ENCODE measurements around the gene SRSF9. TPM values are rescaled to one million over a fixed set of nuclear protein-coding genes. Genes with fewer than 3 reads are reported as not detected.

The SRSF9 gene
- total RNA-seq, 1 experiment from 2014 or later, result 231 TPM

DNA sequence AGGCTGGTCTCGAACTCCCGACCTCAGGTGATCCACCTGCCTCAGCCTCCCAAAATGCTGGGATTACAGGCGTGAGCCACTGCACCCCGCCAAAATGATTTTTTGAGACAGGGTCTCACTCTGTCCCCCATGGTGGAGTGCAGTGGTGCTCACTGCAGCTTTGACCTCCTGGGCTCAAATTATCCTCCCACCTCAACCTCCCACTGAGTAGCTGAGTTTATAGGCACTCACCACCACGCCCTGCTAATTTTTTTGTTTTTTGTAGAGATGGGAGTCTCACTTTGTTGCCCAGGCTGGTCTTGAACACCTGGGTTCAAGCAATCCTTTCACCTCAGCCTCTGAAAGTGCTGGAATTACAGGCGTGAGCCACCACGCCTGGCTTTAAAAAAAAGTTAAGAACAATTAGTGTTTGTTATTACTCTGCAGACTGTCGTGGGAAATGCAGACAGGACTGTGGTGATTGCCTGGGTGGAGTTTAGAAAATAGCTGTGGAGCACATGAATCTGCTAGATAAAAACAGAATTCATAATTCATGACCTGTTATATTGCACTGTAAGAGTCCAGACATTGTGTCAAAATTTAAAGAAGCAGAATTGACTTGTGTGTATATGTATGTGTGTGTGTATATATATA is 40.8 kb downstream of the SRSF9 start:
- Histone ChIP-seq H3F3A (ENCODE audit: insufficient read depth, low read depth) (0 out of 2 replicates have a peak, but pooled peaks cover 5% of the 10 kb centered on the region), H3K4me1 (replicated peaks; ENCODE audit: insufficient read depth) (0 out of 2 replicates have a peak, but pooled peaks cover 5% of the 10 kb centered on the region), H3K27me3 (ENCODE audit: insufficient read depth, low read depth) (no peaks in the 10 kb centered on the region), H3K9me3 (ENCODE audit: insufficient read depth, low read depth) (no peaks in the 10 kb centered on the region), H3K27ac (no peak overlapping the region), H3K4me2 (no peak overlapping the region), H2AFZ (no peak overlapping the region), H4K20me1 (ENCODE audit: insufficient read depth) (no peaks in the 10 kb centered on the region), H3K36me3 (ENCODE audit: low read depth) (no peaks in the 10 kb centered on the region), H3K9me2 (ENCODE audit: insufficient read depth) (no peaks in the 10 kb centered on the region), H3K4me3 (no peak overlapping the region), H3K79me2 (ENCODE audit: low read depth) (no peaks in the 10 kb centered on the region)
- CTCF ChIA-PET, result interaction anchor here (0.6 kb wide), 1 partner anchor 8 kb away, joined by 3 read pairs; no protein-coding TSS in a partner anchor
- DNase-seq, result no peak
- intact Hi-C loops (cut with micrococcal nuclease; ENCODE audit: unreplicated experiment), result no loop called here
- POLR2A ChIA-PET (ENCODE audit: unreplicated experiment), result no interaction called here
- BruUV-seq (replicated peaks), result no TSS peak
- TF ChIP-seq EZH2 (IDR thresholded peaks at IDR 0.05; ENCODE audit: low read depth) (no peak), CTCF (conservative IDR thresholded peaks at IDR 0.05) (no peak)

DNA sequence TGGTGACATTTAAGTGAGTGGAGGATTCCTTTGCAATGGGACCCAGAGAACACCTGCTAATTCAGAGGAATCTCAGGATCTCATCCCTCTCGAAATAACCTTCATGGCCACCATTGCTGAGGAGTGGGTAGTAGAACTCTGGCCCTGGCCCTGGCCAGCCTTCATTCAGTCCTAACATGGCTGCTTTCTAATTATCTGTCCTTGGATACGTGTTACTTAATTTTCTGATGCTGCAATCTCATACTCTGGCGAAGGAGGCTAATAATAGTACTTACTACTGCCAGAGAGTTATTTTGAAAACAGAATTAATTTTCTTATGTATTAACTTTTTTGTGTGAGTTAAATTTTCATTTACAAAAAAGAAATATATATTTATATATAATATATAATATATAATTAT is 43.8 kb downstream of the SRSF9 start:
- Histone ChIP-seq H3K9me3 (ENCODE audit: insufficient read depth, low read depth) (no peaks in the 10 kb centered on the region), H3F3A (ENCODE audit: insufficient read depth, low read depth) (0 out of 2 replicates have a peak, but pooled peaks cover 5% of the 10 kb centered on the region), H3K4me1 (replicated peaks; ENCODE audit: insufficient read depth) (0 out of 2 replicates have a peak, but pooled peaks cover 3% of the 10 kb centered on the region), H3K27me3 (ENCODE audit: insufficient read depth, low read depth) (no peaks in the 10 kb centered on the region), H3K4me3 (no peak overlapping the region), H2AFZ (no peak overlapping the region), H3K4me2 (no peak overlapping the region), H3K27ac (no peak overlapping the region), H4K20me1 (ENCODE audit: insufficient read depth) (no peaks in the 10 kb centered on the region), H3K36me3 (ENCODE audit: low read depth) (no peaks in the 10 kb centered on the region), H3K79me2 (ENCODE audit: low read depth) (no peaks in the 10 kb centered on the region), H3K9me2 (ENCODE audit: insufficient read depth) (no peaks in the 10 kb centered on the region)
- POLR2A ChIA-PET (ENCODE audit: unreplicated experiment), result no interaction called here
- BruUV-seq (replicated peaks), result no TSS peak
- CTCF ChIA-PET, result no interaction called here
- intact Hi-C loops (cut with micrococcal nuclease; ENCODE audit: unreplicated experiment), result no loop called here
- no peak for DNase-seq
- TF ChIP-seq EZH2 (IDR thresholded peaks at IDR 0.05; ENCODE audit: low read depth) (no peak), CTCF (conservative IDR thresholded peaks at IDR 0.05) (no peak)

GRCh38 chr12:120422892-120423456 is 46.6 kb downstream of the SRSF9 start:
- Histone ChIP-seq H3K79me2 (ENCODE audit: low read depth) (no peaks in the 10 kb centered on the region), H4K20me1 (ENCODE audit: insufficient read depth) (no peaks in the 10 kb centered on the region), H3F3A (ENCODE audit: insufficient read depth, low read depth) (no peaks in the 10 kb centered on the region), H3K4me3 (no peak overlapping the region), H3K4me1 (replicated peaks; ENCODE audit: insufficient read depth) (no peaks in the 10 kb centered on the region), H3K9me3 (ENCODE audit: insufficient read depth, low read depth) (no peaks in the 10 kb centered on the region), H3K9me2 (ENCODE audit: insufficient read depth) (no peaks in the 10 kb centered on the region), H3K4me2 (no peak overlapping the region), H2AFZ (no peak overlapping the region), H3K27ac (no peak overlapping the region), H3K36me3 (ENCODE audit: low read depth) (no peaks in the 10 kb centered on the region), H3K27me3 (ENCODE audit: insufficient read depth, low read depth) (no peaks in the 10 kb centered on the region)
- CTCF ChIA-PET, result no interaction called here
- no peak for DNase-seq
- no TSS peak for BruUV-seq (replicated peaks)
- POLR2A ChIA-PET (ENCODE audit: unreplicated experiment), result no interaction called here
- intact Hi-C loops (cut with micrococcal nuclease; ENCODE audit: unreplicated experiment), result no loop called here
- TF ChIP-seq EZH2 (IDR thresholded peaks at IDR 0.05; ENCODE audit: low read depth) (no peak), CTCF (conservative IDR thresholded peaks at IDR 0.05) (no peak)

All from PC-9 (cell line).